HCT116 (cell line): ENCODE data around the gene EIF3L.

Experiments used
- CEBPB ChIP-seq: IDR thresholded peaks from 2 replicates; pipeline ENCODE4 v1.6.1; 2012; ENCODE audit warnings: low read depth
- EZH2 ChIP-seq: fragments of 200-600 bp; sonication (generic); IDR thresholded peaks from 2 replicates; pipeline ENCODE4 v1.6.1; 2017; ENCODE audit warnings: antibody characterized with exemption, mixed run types
- EZH2phosphoT487 ChIP-seq: fragments of 200-600 bp; IDR thresholded peaks from 2 replicates; pipeline ENCODE4 v1.6.1; 2018; ENCODE audit warnings: antibody characterized with exemption, borderline replicate concordance
- POLR2A ChIP-seq: IDR thresholded peaks from 2 replicates; pipeline ENCODE4 v1.7.0; 2011; ENCODE audit warnings: borderline replicate concordance; ENCODE audit not compliant: insufficient read depth, insufficient read length; ENCODE audit errors: extremely low read depth
- POLR2AphosphoS5 ChIP-seq: IDR thresholded peaks from 2 replicates; pipeline ENCODE4 v1.6.1; 2011; ENCODE audit warnings: mild to moderate bottlenecking, low read depth, low read length, moderate library complexity
- SP1 ChIP-seq: IDR thresholded peaks from 2 replicates; pipeline ENCODE4 v1.6.1; 2012; ENCODE audit warnings: low read depth
- ZNF274 ChIP-seq: fragments of 200-500 bp; sonication (Bioruptor generic); IDR thresholded peaks from 2 replicates; pipeline ENCODE4 v1.6.1; 2014; ENCODE audit warnings: mild to moderate bottlenecking, low read depth, low read length, inconsistent platforms
- TF ChIP-seq, protein P1 (sequence below), 3 experiments: fragments of 200-600 bp in 1 of 3; sonication (generic) in 1 of 3; IDR thresholded peaks in 2 of 3; conservative IDR thresholded peaks in 1 of 3; 2 replicates each; pipeline ENCODE4 v1.5.1; 2012 to 2017; ENCODE audit warnings: low read depth in 2 of 3, low read length in 2 of 3, antibody characterized with exemption in 1 of 3, borderline replicate concordance in 1 of 3, control low read depth in 1 of 3, mild to moderate bottlenecking in 1 of 3, mixed read lengths in 1 of 3, mixed run types in 1 of 3, moderate library complexity in 1 of 3; ENCODE audit not compliant: insufficient read depth in 1 of 3
- TF ChIP-seq, protein P2 (sequence below): IDR thresholded peaks from 2 replicates; pipeline ENCODE4 v1.6.1; 2011; ENCODE audit warnings: mild to moderate bottlenecking, low read length, moderate library complexity; ENCODE audit not compliant: insufficient replicate concordance; ENCODE audit errors: extremely low read depth

DNA sequence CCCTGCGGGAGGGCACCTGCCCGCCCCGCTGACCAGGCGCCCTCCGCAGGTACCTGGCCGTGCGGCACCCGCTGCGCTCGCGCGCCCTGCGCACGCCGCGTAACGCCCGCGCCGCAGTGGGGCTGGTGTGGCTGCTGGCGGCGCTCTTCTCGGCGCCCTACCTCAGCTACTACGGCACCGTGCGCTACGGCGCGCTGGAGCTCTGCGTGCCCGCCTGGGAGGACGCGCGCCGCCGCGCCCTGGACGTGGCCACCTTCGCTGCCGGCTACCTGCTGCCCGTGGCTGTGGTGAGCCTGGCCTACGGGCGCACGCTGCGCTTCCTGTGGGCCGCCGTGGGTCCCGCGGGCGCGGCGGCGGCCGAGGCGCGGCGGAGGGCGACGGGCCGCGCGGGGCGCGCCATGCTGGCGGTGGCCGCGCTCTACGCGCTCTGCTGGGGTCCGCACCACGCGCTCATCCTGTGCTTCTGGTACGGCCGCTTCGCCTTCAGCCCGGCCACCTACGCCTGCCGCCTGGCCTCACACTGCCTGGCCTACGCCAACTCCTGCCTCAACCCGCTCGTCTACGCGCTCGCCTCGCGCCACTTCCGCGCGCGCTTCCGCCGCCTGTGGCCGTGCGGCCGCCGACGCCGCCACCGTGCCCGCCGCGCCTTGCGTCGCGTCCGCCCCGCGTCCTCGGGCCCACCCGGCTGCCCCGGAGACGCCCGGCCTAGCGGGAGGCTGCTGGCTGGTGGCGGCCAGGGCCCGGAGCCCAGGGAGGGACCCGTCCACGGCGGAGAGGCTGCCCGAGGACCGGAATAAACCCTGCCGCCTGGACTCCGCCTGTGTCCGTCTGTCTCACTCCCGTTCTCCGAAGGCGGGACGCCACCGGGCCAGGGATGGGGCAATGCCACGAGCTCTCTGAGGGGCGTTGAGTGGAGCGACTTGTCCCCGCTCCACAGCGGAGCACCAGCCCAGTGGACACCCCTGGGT is 24.3 kb upstream of the EIF3L start:
- TF ChIP-seq, protein P1, sequence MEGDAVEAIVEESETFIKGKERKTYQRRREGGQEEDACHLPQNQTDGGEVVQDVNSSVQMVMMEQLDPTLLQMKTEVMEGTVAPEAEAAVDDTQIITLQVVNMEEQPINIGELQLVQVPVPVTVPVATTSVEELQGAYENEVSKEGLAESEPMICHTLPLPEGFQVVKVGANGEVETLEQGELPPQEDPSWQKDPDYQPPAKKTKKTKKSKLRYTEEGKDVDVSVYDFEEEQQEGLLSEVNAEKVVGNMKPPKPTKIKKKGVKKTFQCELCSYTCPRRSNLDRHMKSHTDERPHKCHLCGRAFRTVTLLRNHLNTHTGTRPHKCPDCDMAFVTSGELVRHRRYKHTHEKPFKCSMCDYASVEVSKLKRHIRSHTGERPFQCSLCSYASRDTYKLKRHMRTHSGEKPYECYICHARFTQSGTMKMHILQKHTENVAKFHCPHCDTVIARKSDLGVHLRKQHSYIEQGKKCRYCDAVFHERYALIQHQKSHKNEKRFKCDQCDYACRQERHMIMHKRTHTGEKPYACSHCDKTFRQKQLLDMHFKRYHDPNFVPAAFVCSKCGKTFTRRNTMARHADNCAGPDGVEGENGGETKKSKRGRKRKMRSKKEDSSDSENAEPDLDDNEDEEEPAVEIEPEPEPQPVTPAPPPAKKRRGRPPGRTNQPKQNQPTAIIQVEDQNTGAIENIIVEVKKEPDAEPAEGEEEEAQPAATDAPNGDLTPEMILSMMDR (IDR thresholded peaks at IDR 0.05 in 2 of 3, conservative IDR thresholded peaks at IDR 0.05 in 1 of 3; ENCODE audit: borderline replicate concordance in 1 of 3, insufficient read depth in 1 of 3, low read depth in 2 of 3, low read length in 2 of 3) = no peak
- no peak for TF ChIP-seq ZNF274
- no peak for TF ChIP-seq POLR2AphosphoS5
- TF ChIP-seq EZH2phosphoT487 = no peak
- TF ChIP-seq, protein P2, sequence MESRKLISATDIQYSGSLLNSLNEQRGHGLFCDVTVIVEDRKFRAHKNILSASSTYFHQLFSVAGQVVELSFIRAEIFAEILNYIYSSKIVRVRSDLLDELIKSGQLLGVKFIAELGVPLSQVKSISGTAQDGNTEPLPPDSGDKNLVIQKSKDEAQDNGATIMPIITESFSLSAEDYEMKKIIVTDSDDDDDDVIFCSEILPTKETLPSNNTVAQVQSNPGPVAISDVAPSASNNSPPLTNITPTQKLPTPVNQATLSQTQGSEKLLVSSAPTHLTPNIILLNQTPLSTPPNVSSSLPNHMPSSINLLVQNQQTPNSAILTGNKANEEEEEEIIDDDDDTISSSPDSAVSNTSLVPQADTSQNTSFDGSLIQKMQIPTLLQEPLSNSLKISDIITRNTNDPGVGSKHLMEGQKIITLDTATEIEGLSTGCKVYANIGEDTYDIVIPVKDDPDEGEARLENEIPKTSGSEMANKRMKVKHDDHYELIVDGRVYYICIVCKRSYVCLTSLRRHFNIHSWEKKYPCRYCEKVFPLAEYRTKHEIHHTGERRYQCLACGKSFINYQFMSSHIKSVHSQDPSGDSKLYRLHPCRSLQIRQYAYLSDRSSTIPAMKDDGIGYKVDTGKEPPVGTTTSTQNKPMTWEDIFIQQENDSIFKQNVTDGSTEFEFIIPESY = no peak
- TF ChIP-seq CEBPB = no peak
- TF ChIP-seq EZH2 = no peak
- no peak for TF ChIP-seq SP1
- no peak for TF ChIP-seq POLR2A
